ENCODE measurements around the gene COL4A1.

COL4A1 gene

DNA sequence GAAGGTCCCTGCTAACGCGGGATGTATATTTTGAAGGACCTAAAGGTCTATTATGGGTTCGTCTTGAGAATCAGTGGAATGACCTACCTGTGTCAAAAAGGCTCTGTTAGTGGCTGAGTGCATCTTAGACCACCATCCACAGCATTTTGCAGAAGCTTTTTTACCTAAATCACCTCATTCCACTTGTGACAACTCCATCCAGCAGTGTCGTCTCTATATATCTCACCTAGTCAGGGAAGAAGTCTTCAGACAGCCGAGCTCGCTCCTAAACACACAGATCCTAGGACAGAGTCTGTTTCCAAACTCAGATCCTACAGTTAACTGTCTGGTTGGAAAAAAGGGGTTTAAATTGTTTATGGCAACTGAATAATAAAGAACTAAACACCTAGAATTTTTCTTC, 33.7 kb downstream of the COL4A1 start:
- no peak for TF ChIP-seq FOXP2 (optimal IDR thresholded peaks at IDR 0.05; ENCODE audit: borderline replicate concordance, extremely low read depth, extremely low read length, insufficient read depth)
- TF ChIP-seq, protein P1, sequence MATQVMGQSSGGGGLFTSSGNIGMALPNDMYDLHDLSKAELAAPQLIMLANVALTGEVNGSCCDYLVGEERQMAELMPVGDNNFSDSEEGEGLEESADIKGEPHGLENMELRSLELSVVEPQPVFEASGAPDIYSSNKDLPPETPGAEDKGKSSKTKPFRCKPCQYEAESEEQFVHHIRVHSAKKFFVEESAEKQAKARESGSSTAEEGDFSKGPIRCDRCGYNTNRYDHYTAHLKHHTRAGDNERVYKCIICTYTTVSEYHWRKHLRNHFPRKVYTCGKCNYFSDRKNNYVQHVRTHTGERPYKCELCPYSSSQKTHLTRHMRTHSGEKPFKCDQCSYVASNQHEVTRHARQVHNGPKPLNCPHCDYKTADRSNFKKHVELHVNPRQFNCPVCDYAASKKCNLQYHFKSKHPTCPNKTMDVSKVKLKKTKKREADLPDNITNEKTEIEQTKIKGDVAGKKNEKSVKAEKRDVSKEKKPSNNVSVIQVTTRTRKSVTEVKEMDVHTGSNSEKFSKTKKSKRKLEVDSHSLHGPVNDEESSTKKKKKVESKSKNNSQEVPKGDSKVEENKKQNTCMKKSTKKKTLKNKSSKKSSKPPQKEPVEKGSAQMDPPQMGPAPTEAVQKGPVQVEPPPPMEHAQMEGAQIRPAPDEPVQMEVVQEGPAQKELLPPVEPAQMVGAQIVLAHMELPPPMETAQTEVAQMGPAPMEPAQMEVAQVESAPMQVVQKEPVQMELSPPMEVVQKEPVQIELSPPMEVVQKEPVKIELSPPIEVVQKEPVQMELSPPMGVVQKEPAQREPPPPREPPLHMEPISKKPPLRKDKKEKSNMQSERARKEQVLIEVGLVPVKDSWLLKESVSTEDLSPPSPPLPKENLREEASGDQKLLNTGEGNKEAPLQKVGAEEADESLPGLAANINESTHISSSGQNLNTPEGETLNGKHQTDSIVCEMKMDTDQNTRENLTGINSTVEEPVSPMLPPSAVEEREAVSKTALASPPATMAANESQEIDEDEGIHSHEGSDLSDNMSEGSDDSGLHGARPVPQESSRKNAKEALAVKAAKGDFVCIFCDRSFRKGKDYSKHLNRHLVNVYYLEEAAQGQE (IDR thresholded peaks at IDR 0.05; ENCODE audit: insufficient read depth in 1 of 2, low read depth in 2 of 2, low read length in 2 of 2) = no peak
- TF ChIP-seq POLR2AphosphoS5 (IDR thresholded peaks at IDR 0.05; ENCODE audit: low read depth, low read length) = no peak

DNA sequence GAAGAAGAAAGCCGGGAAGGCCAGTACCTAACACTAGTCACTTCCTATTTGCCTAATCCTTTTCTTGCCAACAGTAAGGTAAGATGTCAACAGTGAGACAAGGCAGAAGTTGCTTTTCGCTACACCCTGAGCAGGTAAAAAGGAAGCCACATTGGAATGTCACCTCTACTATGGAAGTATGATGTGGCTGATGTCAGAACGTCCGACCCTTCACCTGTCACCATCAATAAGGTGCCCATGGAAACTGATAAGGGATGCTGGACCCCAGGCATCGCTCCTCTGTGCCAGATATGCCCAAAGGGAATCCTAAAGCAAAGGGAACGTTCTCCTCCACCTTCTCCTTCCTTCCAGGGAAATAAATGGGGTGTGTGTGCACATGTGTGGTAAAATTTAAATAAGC, 34.3 kb downstream of the COL4A1 start:
- TF ChIP-seq SIN3A (IDR thresholded peaks at IDR 0.05; ENCODE audit: borderline replicate concordance, insufficient read depth, low read length) (no peak), POLR2AphosphoS5 (IDR thresholded peaks at IDR 0.05; ENCODE audit: low read depth, low read length) (no peak), TAF1 (IDR thresholded peaks at IDR 0.05; ENCODE audit: borderline replicate concordance, insufficient read depth, low read length) (no peak), FOXP2 (optimal IDR thresholded peaks at IDR 0.05; ENCODE audit: borderline replicate concordance, extremely low read depth, extremely low read length, insufficient read depth) (no peak)
- TF ChIP-seq, protein P1 (IDR thresholded peaks at IDR 0.05; ENCODE audit: insufficient read depth in 1 of 2, low read depth in 2 of 2, low read length in 2 of 2) = no peak

DNA sequence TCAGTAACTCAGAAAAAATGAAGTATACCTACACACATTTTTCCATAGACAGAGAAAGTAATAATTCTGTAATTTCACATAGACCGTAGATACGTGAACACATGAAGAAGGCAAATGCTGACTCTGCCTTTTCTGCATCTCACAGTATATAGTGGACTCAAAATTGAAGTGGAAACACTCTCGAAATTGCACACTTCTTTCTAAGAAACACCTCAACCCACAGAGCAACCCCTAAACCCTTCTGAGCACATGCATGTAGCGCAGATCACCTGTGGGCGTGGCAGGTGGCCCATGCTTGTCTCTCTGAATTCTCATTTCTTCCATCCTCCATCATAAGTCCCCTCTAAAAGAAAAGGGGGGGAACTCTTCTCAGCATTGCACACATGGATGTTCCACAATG, 34.7 kb downstream of the COL4A1 start:
- TF ChIP-seq, protein P1 (IDR thresholded peaks at IDR 0.05; ENCODE audit: insufficient read depth in 1 of 2, low read depth in 2 of 2, low read length in 2 of 2) = no peak
- TF ChIP-seq POLR2AphosphoS5 (IDR thresholded peaks at IDR 0.05; ENCODE audit: low read depth, low read length) (no peak), FOXP2 (optimal IDR thresholded peaks at IDR 0.05; ENCODE audit: borderline replicate concordance, extremely low read depth, extremely low read length, insufficient read depth) (no peak), TAF1 (IDR thresholded peaks at IDR 0.05; ENCODE audit: borderline replicate concordance, insufficient read depth, low read length) (no peak), SIN3A (IDR thresholded peaks at IDR 0.05; ENCODE audit: borderline replicate concordance, insufficient read depth, low read length) (no peak)

DNA sequence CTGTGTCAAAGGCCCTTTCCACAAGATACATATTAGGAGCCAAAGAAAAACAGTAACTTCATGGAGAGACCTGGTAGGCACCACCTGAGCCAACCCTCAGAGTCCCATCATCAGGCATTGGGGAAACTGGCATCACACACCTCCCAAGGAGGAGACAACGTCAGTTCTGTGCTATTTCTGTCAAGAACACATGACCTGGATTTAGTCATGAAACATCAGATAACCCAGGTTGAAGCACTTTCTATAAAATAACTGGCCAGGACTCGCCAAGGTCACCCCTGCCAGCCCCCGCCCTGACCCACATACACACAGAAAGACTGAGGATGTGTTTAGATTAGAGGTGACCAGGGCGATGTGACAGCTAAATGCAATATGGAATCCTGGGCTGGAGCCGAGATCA, 35.6 kb downstream of the COL4A1 start:
- TF ChIP-seq TAF1 (IDR thresholded peaks at IDR 0.05; ENCODE audit: borderline replicate concordance, insufficient read depth, low read length) (no peak), FOXP2 (optimal IDR thresholded peaks at IDR 0.05; ENCODE audit: borderline replicate concordance, extremely low read depth, extremely low read length, insufficient read depth) (no peak), POLR2AphosphoS5 (IDR thresholded peaks at IDR 0.05; ENCODE audit: low read depth, low read length) (no peak), SIN3A (IDR thresholded peaks at IDR 0.05; ENCODE audit: borderline replicate concordance, insufficient read depth, low read length) (no peak)
- TF ChIP-seq, protein P1 (IDR thresholded peaks at IDR 0.05; ENCODE audit: insufficient read depth in 1 of 2, low read depth in 2 of 2, low read length in 2 of 2) = no peak

DNA sequence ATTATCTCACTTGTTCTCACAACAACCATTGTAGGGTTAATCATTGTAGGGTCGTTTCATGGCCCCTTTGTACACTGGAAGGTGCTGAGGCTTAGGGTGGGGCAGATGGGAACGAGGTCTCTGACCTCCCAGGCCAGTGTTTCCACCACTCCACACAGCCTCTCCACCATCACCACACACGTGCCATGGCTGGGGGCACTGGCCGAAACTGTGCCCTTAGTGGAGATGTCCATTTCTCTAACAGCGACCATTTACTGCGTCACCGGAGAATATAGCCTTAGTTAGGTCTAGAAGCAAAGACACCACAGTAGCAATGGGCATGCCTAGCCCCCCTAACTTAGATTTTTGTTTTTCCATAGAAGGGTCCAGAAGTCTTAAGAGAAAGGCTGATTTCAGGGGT, 36.5 kb downstream of the COL4A1 start:
- no peak for TF ChIP-seq SIN3A (IDR thresholded peaks at IDR 0.05; ENCODE audit: borderline replicate concordance, insufficient read depth, low read length)
- no peak for TF ChIP-seq TAF1 (IDR thresholded peaks at IDR 0.05; ENCODE audit: borderline replicate concordance, insufficient read depth, low read length)
- TF ChIP-seq FOXP2 (optimal IDR thresholded peaks at IDR 0.05; ENCODE audit: borderline replicate concordance, extremely low read depth, extremely low read length, insufficient read depth) = no peak
